Right lobe of liver (tissue), 6 donors: ENCODE measurements around the gene LRRC3. TPM values are rescaled to one million over a fixed set of nuclear protein-coding genes. Genes with fewer than 3 reads are reported as not detected.

ENCODE experiments used
- ATAC-seq, 4 donors: fragments of 200-7000 bp; cut with Tn5 transposase; one replicate each; pipeline ENCODE4 v1.9.1; 2020; ENCODE audit warnings: mild to moderate bottlenecking in 4 of 4, moderate library complexity in 4 of 4
- DNase-seq, 3 donors: peaks; one replicate each; pipeline ENCODE4 v3.0.0-alpha.2; 2020
- H3K27ac ChIP-seq, 3 donors: fragments of 200-600 bp; one replicate each; pipeline ENCODE4 v1.8.0; 2022
- H3K27me3 ChIP-seq, 2 donors: fragments of 200-600 bp; one replicate each; pipeline ENCODE4 v1.8.0; 2022
- H3K36me3 ChIP-seq, 4 donors: fragments of 200-600 bp; sonication (generic) in 1 of 4; one replicate each; pipeline versions ENCODE4 v1.5.1 to v1.8.0; 2017 to 2022; ENCODE audit warnings: control low read depth in 1 of 4
- H3K4me1 ChIP-seq, 4 donors: fragments of 200-600 bp; sonication (generic) in 1 of 4; one replicate each; pipeline versions ENCODE4 v1.5.1 to v1.8.0; 2017 to 2022; ENCODE audit warnings: control low read depth in 1 of 4
- H3K4me3 ChIP-seq, 3 donors: fragments of 200-600 bp; one replicate each; pipeline ENCODE4 v1.8.0; 2022
- H3K9me3 ChIP-seq, 4 donors: fragments of 200-600 bp; sonication (generic) in 1 of 4; one replicate each; pipeline versions ENCODE4 v1.5.1 to v1.8.0; 2017 to 2022; ENCODE audit warnings: control low read depth in 1 of 4
- CTCF ChIP-seq, 4 donors: fragments of 200-600 bp in 3 of 4; fragments of 450-650 bp in 1 of 4; IDR thresholded peaks; one replicate each; pipeline versions ENCODE4 v1.5.1 to v1.8.0; 2016 to 2022; ENCODE audit warnings: antibody characterized with exemption in 4 of 4, mild to moderate bottlenecking in 2 of 4
- POLR2A ChIP-seq: fragments of 450-650 bp; IDR thresholded peaks from one replicate; pipeline ENCODE4 v1.6.1; 2017; ENCODE audit warnings: antibody characterized with exemption, mild to moderate bottlenecking
- WGBS: methylation state at CpG from one replicate; pipeline ENCODE4 v1.1.6; 2018; ENCODE audit warnings: low coverage, low lambda C conversion rate; ENCODE audit not compliant: insufficient coverage; ENCODE audit errors: missing lambda C conversion rate; 5-methylcytosine and 5-hydroxymethylcytosine counted together
- intact Hi-C, 2 donors: fragments of 100-400 bp; cut with DNase I; formaldehyde crosslinking; loops; one replicate each; pipeline versions ENCODE4 v1.11.2 to v1.14.1; 2022
- total RNA-seq, 6 experiments: library from RNA; depleted of rRNA in 2 of 6; stranded (reverse); fragments of >200 nt in 2 of 6; fragmentation: NEBNext Ultra II Directional in 3 of 6; extraction: Animal tissue kit (Norgen Biotek cat#: 25700) in 3 of 6; gene quantifications; one replicate each; pipeline versions ENCODE4 v1.1.0 to v1.2.4, GENCODE V29; 2016 to 2023
- donor health status: DM: no; HTN: yes; CAD: no.
- donor health status: DM: no; HTN: no; CAD: no.
- donor health status: DM: no; HTN: no; CAD: no.
- donor health status: DM: no; HTN: yes; CAD: no.
- donor health status: DM: no; HTN: yes; CAD: no.

The LRRC3 gene
- total RNA-seq, 6 experiments from 2014 or later = 7.5 to 19.3 (median 13.9) TPM

GRCh38 chr21:44436111-44436611 is 19.1 kb upstream of the LRRC3 start:
- no peaks in the 10 kb centered on the region for H3K9me3 ChIP-seq
- H3K4me1 ChIP-seq = no peaks in the 10 kb centered on the region
- no peak for TF ChIP-seq CTCF (IDR thresholded peaks at IDR 0.05)
- no peak for TF ChIP-seq POLR2A
- WGBS = 80% methylated on average over 1 of the region's 13 CpGs
- no peaks in the 10 kb centered on the region for H3K27me3 ChIP-seq
- no peak overlapping the region for H3K4me3 ChIP-seq
- ATAC-seq = no peak
- intact Hi-C loops = no loop called here
- H3K36me3 ChIP-seq = no peaks in the 10 kb centered on the region
- no peak overlapping the region for H3K27ac ChIP-seq
- DNase-seq = peak; percentile 15 to 50 (median 39)

GRCh38 chr21:44436958-44437357 is 18.4 kb upstream of the LRRC3 start:
- DNase-seq = peak; percentile 16 to 43 (median 35)
- H3K27me3 ChIP-seq = no peaks in the 10 kb centered on the region
- no peak overlapping the region for H3K27ac ChIP-seq

GRCh38 chr21:44437371-44437695 is 18.0 kb upstream of the LRRC3 start:
- no peak overlapping the region for H3K4me3 ChIP-seq
- no peaks in the 10 kb centered on the region for H3K9me3 ChIP-seq
- 67% methylated on average over 3 of the region's 5 CpGs for WGBS
- no peak for ATAC-seq
- H3K27me3 ChIP-seq = no peaks in the 10 kb centered on the region
- no peaks in the 10 kb centered on the region for H3K4me1 ChIP-seq
- H3K36me3 ChIP-seq = no peaks in the 10 kb centered on the region
- H3K27ac ChIP-seq = no peak overlapping the region
- no peak for DNase-seq
- no peak for TF ChIP-seq CTCF (IDR thresholded peaks at IDR 0.05)
- TF ChIP-seq POLR2A = no peak
- intact Hi-C loops = no loop called here

More at GRCh38 chr21:44436958-44437357, 18.4 kb upstream of the LRRC3 start:
- H3K4me3 ChIP-seq = no peak overlapping the region
- TF ChIP-seq POLR2A (no peak), CTCF (IDR thresholded peaks at IDR 0.05) (no peak)
- WGBS = 50% methylated on average over 1 of the region's 18 CpGs
- no peaks in the 10 kb centered on the region for H3K4me1 ChIP-seq
- no peaks in the 10 kb centered on the region for H3K9me3 ChIP-seq
- ATAC-seq = no peak
- intact Hi-C loops = no loop called here
- no peaks in the 10 kb centered on the region for H3K36me3 ChIP-seq

- DNase-seq = peak in 2 of 3 donors; percentile 21 to 54
- Histone ChIP-seq H3K27me3 (no peaks in the 10 kb centered on the region), H3K36me3 (no peaks in the 10 kb centered on the region), H3K9me3 (no peaks in the 10 kb centered on the region), H3K4me3 (no peak overlapping the region), H3K27ac (no peak overlapping the region), H3K4me1 (no peaks in the 10 kb centered on the region)
- 87% methylated on average over 7 of the region's 19 CpGs for WGBS
- no peak for ATAC-seq
- intact Hi-C loops = no loop called here
- TF ChIP-seq CTCF (IDR thresholded peaks at IDR 0.05) (no peak), POLR2A (no peak)
Observed at GRCh38 chr21:44437696-44438431, 17.4 kb upstream of the LRRC3 start.
